ENCODE results near the gene SIGLEC9. TPM values are rescaled to one million over a fixed set of nuclear protein-coding genes. Genes with fewer than 3 reads are reported as not detected.

Gene SIGLEC9
- total RNA-seq, 2 experiments from 2014 or later, result 0.36 to 0.59 TPM

DNA sequence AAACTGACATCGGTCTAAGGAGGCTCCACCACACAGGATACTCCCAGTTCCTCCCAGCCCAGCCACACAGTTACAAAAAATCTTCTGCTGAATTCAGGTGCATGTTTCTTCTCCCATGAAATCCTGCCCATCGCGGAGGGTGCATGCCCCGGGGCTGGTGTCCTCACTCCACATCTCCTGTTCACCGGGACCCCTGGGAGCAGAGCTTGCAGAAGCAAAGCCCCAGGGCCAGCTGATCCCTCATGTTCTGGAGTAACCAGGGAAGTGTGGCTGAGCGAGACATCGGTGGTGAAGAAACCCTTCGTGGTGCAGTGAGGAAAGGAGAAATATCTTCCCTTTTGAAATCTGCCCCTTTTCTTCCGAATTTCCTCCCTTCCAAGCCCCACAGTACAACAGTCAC is 904 bp upstream of the SIGLEC9 start:
- ChIA-PET POLR2A (interaction anchor here (1.7 kb wide), 1 partner anchor 8 kb away, joined by 7 read pairs; no protein-coding TSS in a partner anchor), CTCF (no interaction called here)
- Mint-ChIP-seq H3K27me3 (no peaks in the 10 kb centered on the region), H3K9me3 (peaks cover 2% of the 10 kb centered on the region), H3K4me1 (ENCODE audit: low read depth) (peaks cover 89% of the 10 kb centered on the region), H3K36me3 (ENCODE audit: low read depth) (peaks cover 4% of the 10 kb centered on the region), H3K27ac (peak overlapping the region; percentile 89), H3K4me3 (peak overlapping the region; percentile 77)
- intact Hi-C loops (cut with DNase I, micrococcal nuclease), result loop anchor here in 1 of 2 experiments (5.0 kb wide), 1 partner anchor 33 kb away; no protein-coding TSS in a partner anchor
- no peak for TF ChIP-seq CTCF (IDR thresholded peaks at IDR 0.05)
- H3K4me3 ChIP-seq (ENCODE audit: low read length), result peak overlapping the region; percentile 35
- DNase-seq (no peak), ATAC-seq (ENCODE audit: poor library complexity) (no peak)
- H3K9me3 ChIP-seq (ENCODE audit: control insufficient read depth in 1 of 2, insufficient read depth in 1 of 2, low read length in 2 of 2), result peaks cover 0 to 8% of the 10 kb centered on the region in 2 experiments
- peak overlapping the region; percentile 54 to 79 for H3K27ac ChIP-seq (ENCODE audit: low read depth in 1 of 2, low read length in 2 of 2)
- H3K4me1 ChIP-seq (ENCODE audit: insufficient read depth, low read length), result peaks cover 84% of the 10 kb centered on the region
- H3K36me3 ChIP-seq (ENCODE audit: insufficient read depth, low read length), result no peaks in the 10 kb centered on the region
- no peaks in the 10 kb centered on the region for H3K27me3 ChIP-seq (ENCODE audit: control insufficient read depth in 1 of 2, insufficient read depth in 2 of 2, low read length in 2 of 2)

DNA sequence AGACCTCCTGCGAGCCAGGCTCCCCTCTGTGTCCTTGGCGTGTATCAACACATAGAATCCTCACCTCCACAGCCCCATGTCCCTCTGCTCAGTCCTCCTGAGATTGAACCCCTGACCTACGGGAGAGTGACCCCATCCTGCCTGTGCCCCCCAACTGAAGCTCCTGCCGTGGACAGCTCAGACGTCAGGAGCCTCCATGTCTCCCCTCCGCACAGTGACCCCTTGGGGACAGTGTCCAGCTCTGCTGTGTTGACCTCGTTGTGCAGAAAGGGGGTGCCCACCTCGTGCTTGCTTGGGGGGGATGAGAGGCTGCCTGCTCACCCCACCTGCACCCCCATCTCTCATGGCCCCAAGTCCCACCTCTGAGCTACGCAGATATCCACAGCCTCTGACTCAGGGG is 490 bp upstream of the SIGLEC9 start:
- no peak for ATAC-seq (ENCODE audit: poor library complexity)
- peaks cover 86% of the 10 kb centered on the region for H3K4me1 Mint-ChIP-seq (ENCODE audit: low read depth)

GRCh38 chr19:51125421-51126075 is 842 bp downstream of the SIGLEC9 start:
- Histone ChIP-seq H3K36me3 (ENCODE audit: insufficient read depth, low read length) (no peaks in the 10 kb centered on the region), H3K27me3 (ENCODE audit: control insufficient read depth in 1 of 2, insufficient read depth in 2 of 2, low read length in 2 of 2) (no peaks in the 10 kb centered on the region), H3K4me1 (ENCODE audit: insufficient read depth, low read length) (peaks cover 87% of the 10 kb centered on the region), H3K27ac (ENCODE audit: low read depth in 1 of 2, low read length in 2 of 2) (peak overlapping the region; percentile 54 to 55), H3K9me3 (ENCODE audit: control insufficient read depth in 1 of 2, insufficient read depth in 1 of 2, low read length in 2 of 2) (peaks cover 0 to 8% of the 10 kb centered on the region in 2 experiments), H3K4me3 (ENCODE audit: low read length) (peak overlapping the region; percentile 40)
- TF ChIP-seq CTCF (IDR thresholded peaks at IDR 0.05), result no peak
- intact Hi-C loops (cut with DNase I, micrococcal nuclease), result no loop called here
- ATAC-seq (ENCODE audit: poor library complexity) (no peak), DNase-seq (peak in 1 of 14 experiments; percentile 28)
- Mint-ChIP-seq H3K4me1 (ENCODE audit: low read depth) (peaks cover 86% of the 10 kb centered on the region), H3K4me3 (no peak overlapping the region), H3K27ac (peak overlapping the region; percentile 89), H3K9me3 (peaks cover 2% of the 10 kb centered on the region), H3K36me3 (ENCODE audit: low read depth) (peaks cover 4% of the 10 kb centered on the region), H3K27me3 (no peaks in the 10 kb centered on the region)
- POLR2A ChIA-PET, result no interaction called here
- CTCF ChIA-PET, result no interaction called here

More for the DNA sequence above, 490 bp upstream of the SIGLEC9 start:
- Histone ChIP-seq H3K27ac (ENCODE audit: low read depth in 1 of 2, low read length in 2 of 2) (peak overlapping the region; percentile 54 to 79), H3K27me3 (ENCODE audit: control insufficient read depth in 1 of 2, insufficient read depth in 2 of 2, low read length in 2 of 2) (no peaks in the 10 kb centered on the region), H3K4me3 (ENCODE audit: low read length) (peak overlapping the region; percentile 35), H3K9me3 (ENCODE audit: control insufficient read depth in 1 of 2, insufficient read depth in 1 of 2, low read length in 2 of 2) (peaks cover 0 to 8% of the 10 kb centered on the region in 2 experiments), H3K36me3 (ENCODE audit: insufficient read depth, low read length) (no peaks in the 10 kb centered on the region), H3K4me1 (ENCODE audit: insufficient read depth, low read length) (peaks cover 87% of the 10 kb centered on the region)
- Mint-ChIP-seq H3K27ac (peak overlapping the region; percentile 89), H3K27me3 (no peaks in the 10 kb centered on the region), H3K4me3 (peak overlapping the region; percentile 77), H3K36me3 (ENCODE audit: low read depth) (peaks cover 4% of the 10 kb centered on the region), H3K9me3 (peaks cover 2% of the 10 kb centered on the region)
- ChIA-PET CTCF (no interaction called here), POLR2A (interaction anchor here (1.7 kb wide), 1 partner anchor 8 kb away, joined by 7 read pairs; no protein-coding TSS in a partner anchor)
- no peak for DNase-seq
- no peak for TF ChIP-seq CTCF (IDR thresholded peaks at IDR 0.05)
- intact Hi-C loops (cut with DNase I, micrococcal nuclease), result loop anchor here in 1 of 2 experiments (5.0 kb wide), 1 partner anchor 33 kb away; no protein-coding TSS in a partner anchor
